Measurements from ENCODE around the gene TBC1D7.

DNA sequence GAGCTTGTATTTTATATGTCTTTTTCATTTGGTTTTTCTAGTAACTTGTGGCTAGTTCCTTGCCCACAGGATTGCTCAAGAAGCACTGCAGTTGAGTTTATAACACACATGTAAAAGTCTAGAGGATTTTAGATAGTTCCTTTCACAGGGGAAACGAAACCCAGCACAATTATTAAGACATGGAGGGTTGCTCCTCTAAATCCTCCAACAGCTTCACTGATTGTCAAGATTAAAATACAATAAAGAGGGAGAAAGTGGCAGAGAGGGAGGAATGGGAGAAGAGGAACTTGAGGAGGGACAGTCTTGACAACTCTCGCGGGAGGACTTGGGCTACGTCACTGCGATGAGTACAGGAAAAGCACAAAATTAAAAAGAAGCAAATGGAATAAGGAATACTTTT lies 9.7 kb upstream of the TBC1D7 start:
- TF ChIP-seq EZH2phosphoT487 (IDR thresholded peaks at IDR 0.05; ENCODE audit: insufficient read depth, low read depth) (no peak), EZH2 (IDR thresholded peaks at IDR 0.05; ENCODE audit: insufficient read depth, poor library complexity, severe bottlenecking) (no peak)

All from GM23248 (cell line).